Gastrocnemius medialis (tissue), 4 donors: ENCODE results near the gene ESPN. TPM values are rescaled to one million over a fixed set of nuclear protein-coding genes. Genes with fewer than 3 reads are reported as not detected.

Experiments used
- ATAC-seq, 2 donors: fragments of 150-250 bp; one replicate each; pipeline ENCODE4 v1.9.1; 2016
- DNase-seq, 2 donors: peaks; one replicate each; pipeline ENCODE4 v3.0.0-alpha.2; 2019
- H3K27ac ChIP-seq, 4 donors: fragments of 200-600 bp; sonication (generic); 1 replicate in 1 of 4; 2 replicates in 3 of 4; pipeline ENCODE4 v1.5.1; 2016 to 2018; ENCODE audit warnings: mild to moderate bottlenecking in 2 of 4, moderate library complexity in 1 of 4
- H3K27me3 ChIP-seq, 3 donors: fragments of 200-600 bp; sonication (generic) in 2 of 3; 1 replicate in 1 of 3; 2 replicates in 2 of 3; pipeline versions ENCODE4 v1.5.1 to v1.6.0; 2016 to 2019; ENCODE audit warnings: mild to moderate bottlenecking in 1 of 3, moderate library complexity in 1 of 3
- H3K36me3 ChIP-seq, 2 donors: fragments of 200-600 bp; sonication (generic) in 1 of 2; one replicate each; pipeline ENCODE4 v1.5.1; 2017 to 2018
- H3K4me1 ChIP-seq, 2 donors: fragments of 200-600 bp; sonication (generic) in 1 of 2; one replicate each; pipeline ENCODE4 v1.5.1; 2016 to 2017; ENCODE audit warnings: mild to moderate bottlenecking in 2 of 2
- H3K4me3 ChIP-seq, 4 donors: fragments of 200-600 bp; sonication (generic) in 3 of 4; 1 replicate in 1 of 4; 2 replicates in 3 of 4; pipeline ENCODE4 v1.5.1; 2016 to 2019; ENCODE audit warnings: mild to moderate bottlenecking in 2 of 4
- H3K9me3 ChIP-seq, 3 donors: fragments of 200-600 bp; sonication (generic) in 2 of 3; 1 replicate in 1 of 3; 2 replicates in 2 of 3; pipeline ENCODE4 v1.5.1; 2016 to 2019
- CTCF ChIP-seq, 5 experiments: fragments of 450-650 bp in 3 of 5; fragments of 200-600 bp in 2 of 5; sonication (generic) in 2 of 5; IDR thresholded peaks in 4 of 5; conservative IDR thresholded peaks in 1 of 5; 1 replicate in 4 of 5; 2 replicates in 1 of 5; pipeline ENCODE4 v1.5.1; 2016 to 2019; ENCODE audit warnings: antibody characterized with exemption in 5 of 5, mild to moderate bottlenecking in 3 of 5, moderate library complexity in 3 of 5
- POLR2A ChIP-seq, 2 donors: fragments of 450-650 bp; IDR thresholded peaks; one replicate each; pipeline ENCODE4 v1.6.1; 2017; ENCODE audit warnings: antibody characterized with exemption in 2 of 2, mild to moderate bottlenecking in 2 of 2, moderate library complexity in 2 of 2
- in situ Hi-C, 4 donors: fragments of 200-750 bp; cut with MboI; loops; one replicate each; pipeline versions ENCODE4 v1.15.0 to v1.8.0; 2017; ENCODE audit warnings: low sequenced_read_pairs in 4 of 4
- intact Hi-C: fragments of 100-400 bp; cut with DNase I; formaldehyde crosslinking; loops from one replicate; pipeline ENCODE4 v1.15.1; 2023; ENCODE audit warnings: low total_unique reads
- total RNA-seq, 4 donors: library from RNA; depleted of rRNA; stranded (reverse); fragments of >200 nt; gene quantifications; one replicate each; pipeline versions ENCODE4 v1.1.0 to v1.2.3, GENCODE V29; 2016

Gene ESPN
- total RNA-seq, 4 donors from 2014 or later, result 0.41 TPM; not detected in 3

- Histone ChIP-seq H3K4me3 (no peak within 1 kb of the TSS), H3K36me3 (no peaks in the 10 kb centered on the region), H3K9me3 (no peaks in the 10 kb centered on the region), H3K27ac (no peak within 1 kb of the TSS), H3K27me3 (peaks cover 9 to 10% (median 9%) of the 10 kb centered on the region in 3 donors), H3K4me1 (no peaks in the 10 kb centered on the region)
- no peak for ATAC-seq
- intact Hi-C loops (no loop called here), in situ Hi-C loops (no loop called here)
- DNase-seq, result no peak
- no peak for TF ChIP-seq POLR2A (IDR thresholded peaks at IDR 0.05)
- TF ChIP-seq CTCF (IDR thresholded peaks at IDR 0.05 in 4 of 5, conservative IDR thresholded peaks at IDR 0.05 in 1 of 5), result no peak
Measured at GRCh38 chr1:6466023-6466422, 41.4 kb downstream of the ESPN start, which contains the start of gene TNFRSF25. TSS of gene TNFRSF25 (minus strand) at chr1:6466173. CDS start at chr1:6466107, 66 bp downstream.

GRCh38 chr1:6466751-6467150 lies 42.2 kb downstream of the ESPN start:
- H3K4me1 ChIP-seq, result no peaks in the 10 kb centered on the region
- H3K27me3 ChIP-seq, result peaks cover 4 to 10% (median 9%) of the 10 kb centered on the region in 3 donors
- no peak overlapping the region for H3K4me3 ChIP-seq
- in situ Hi-C loops, result no loop called here
- no peak for ATAC-seq
- no peak for DNase-seq
- no peak overlapping the region for H3K27ac ChIP-seq
- no peaks in the 10 kb centered on the region for H3K36me3 ChIP-seq
- H3K9me3 ChIP-seq, result no peaks in the 10 kb centered on the region
- no peak for TF ChIP-seq CTCF (IDR thresholded peaks at IDR 0.05 in 4 of 5, conservative IDR thresholded peaks at IDR 0.05 in 1 of 5)
- no peak for TF ChIP-seq POLR2A (IDR thresholded peaks at IDR 0.05)
- intact Hi-C loops, result no loop called here

GRCh38 chr1:6467224-6467623 lies 42.6 kb downstream of the ESPN start:
- Histone ChIP-seq H3K9me3 (no peaks in the 10 kb centered on the region), H3K4me1 (no peaks in the 10 kb centered on the region), H3K27ac (no peak overlapping the region), H3K4me3 (no peak overlapping the region), H3K27me3 (peaks cover 3 to 8% (median 5%) of the 10 kb centered on the region in 3 donors), H3K36me3 (no peaks in the 10 kb centered on the region)
- no peak for TF ChIP-seq POLR2A (IDR thresholded peaks at IDR 0.05)
- no peak for TF ChIP-seq CTCF (IDR thresholded peaks at IDR 0.05 in 4 of 5, conservative IDR thresholded peaks at IDR 0.05 in 1 of 5)
- DNase-seq, result no peak
- in situ Hi-C loops (no loop called here), intact Hi-C loops (no loop called here)
- ATAC-seq, result no peak

GRCh38 chr1:6467744-6468688 lies 43.4 kb downstream of the ESPN start:
- Histone ChIP-seq H3K4me1 (no peaks in the 10 kb centered on the region), H3K36me3 (no peaks in the 10 kb centered on the region), H3K4me3 (no peak overlapping the region), H3K27ac (no peak overlapping the region), H3K27me3 (no peaks in the 10 kb centered on the region), H3K9me3 (no peaks in the 10 kb centered on the region)
- intact Hi-C loops (no loop called here), in situ Hi-C loops (no loop called here)
- TF ChIP-seq CTCF (IDR thresholded peaks at IDR 0.05 in 4 of 5, conservative IDR thresholded peaks at IDR 0.05 in 1 of 5) (no peak), POLR2A (IDR thresholded peaks at IDR 0.05) (no peak)
- ATAC-seq (no peak), DNase-seq (no peak)
